SJSA1 (cell line): ENCODE measurements around the gene ST6GALNAC3. TPM values are rescaled to one million over a fixed set of nuclear protein-coding genes. Genes with fewer than 3 reads are reported as not detected.

Source experiments
- DNase-seq, 2 experiments: peaks; one replicate each; pipeline ENCODE4 v3.0.0-alpha.2; 2015 to 2020; ENCODE audit warnings: low spot score in 2 of 2, low read depth in 1 of 2
- H3K27ac ChIP-seq: fragments of 250-450 bp; sonication (Bioruptor Pico); 2 replicates; pipeline ENCODE4 v1.5.1; 2020; ENCODE audit warnings: mild to moderate bottlenecking, moderate library complexity
- H3K27me3 ChIP-seq: fragments of 250-450 bp; sonication (Bioruptor Pico); replicated peaks from 2 replicates; pipeline ENCODE4 v1.5.1; 2020; ENCODE audit warnings: mild to moderate bottlenecking, moderate library complexity
- H3K36me3 ChIP-seq: fragments of 250-450 bp; sonication (Bioruptor Pico); 2 replicates; pipeline ENCODE4 v1.5.1; 2020; ENCODE audit warnings: mild to moderate bottlenecking
- H3K4me1 ChIP-seq: fragments of 250-450 bp; sonication (Bioruptor Pico); replicated peaks from 2 replicates; pipeline ENCODE4 v1.6.1; 2021; ENCODE audit warnings: mild to moderate bottlenecking
- H3K4me3 ChIP-seq: fragments of 250-450 bp; sonication (Bioruptor Pico); 2 replicates; pipeline ENCODE4 v1.5.1; 2020; ENCODE audit warnings: mild to moderate bottlenecking
- H3K9me3 ChIP-seq: fragments of 250-450 bp; sonication (Bioruptor Pico); replicated peaks from 2 replicates; pipeline ENCODE4 v1.5.1; 2020; ENCODE audit warnings: mild to moderate bottlenecking
- total RNA-seq: library from RNA; depleted of rRNA; stranded (reverse); fragments of >200 nt; shearing (Covaris generic); gene quantifications from 2 replicates; pipeline ENCODE4 v1.2.3, GENCODE V29; 2014

ST6GALNAC3 gene
- total RNA-seq, 1 experiment from 2014 or later: 5.1 TPM

DNA sequence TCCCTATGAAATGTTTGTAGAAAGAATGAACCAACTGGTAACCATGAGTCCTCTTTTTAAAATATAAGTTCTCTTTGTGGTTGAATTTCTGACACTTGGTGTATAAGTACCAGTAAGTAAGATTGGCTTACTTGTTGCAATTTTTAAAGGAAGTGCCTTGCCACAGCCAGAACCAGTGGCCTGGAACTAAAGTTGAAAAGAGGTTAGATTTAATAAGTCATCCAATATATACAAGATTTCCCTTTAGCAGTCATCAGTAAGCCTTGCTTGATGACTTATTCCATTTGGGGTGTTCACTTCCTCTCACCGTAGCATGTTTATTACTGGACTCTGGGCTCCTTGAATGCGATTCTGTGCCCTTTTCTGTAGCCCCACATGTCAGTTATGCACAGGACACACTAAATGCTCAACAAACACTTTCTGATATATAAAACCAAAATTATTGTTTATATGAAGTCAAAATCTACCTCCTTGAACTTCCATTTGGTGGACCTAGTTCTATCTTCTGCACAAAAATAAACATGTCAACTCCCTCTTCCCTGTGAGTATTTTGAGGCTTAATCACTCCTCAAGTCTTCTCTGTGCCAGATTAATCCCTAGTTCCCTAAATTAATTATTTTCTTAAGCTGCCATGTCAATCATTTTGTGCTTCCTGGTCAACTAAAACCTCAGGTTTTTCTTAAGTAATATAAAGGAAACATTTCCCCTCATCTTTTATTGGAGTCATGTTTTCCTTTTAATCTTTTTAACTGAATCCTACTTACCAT lies 218.1 kb downstream of the ST6GALNAC3 start:
- no peak for DNase-seq
- no peaks in the 10 kb centered on the region for H3K27me3 ChIP-seq

DNA sequence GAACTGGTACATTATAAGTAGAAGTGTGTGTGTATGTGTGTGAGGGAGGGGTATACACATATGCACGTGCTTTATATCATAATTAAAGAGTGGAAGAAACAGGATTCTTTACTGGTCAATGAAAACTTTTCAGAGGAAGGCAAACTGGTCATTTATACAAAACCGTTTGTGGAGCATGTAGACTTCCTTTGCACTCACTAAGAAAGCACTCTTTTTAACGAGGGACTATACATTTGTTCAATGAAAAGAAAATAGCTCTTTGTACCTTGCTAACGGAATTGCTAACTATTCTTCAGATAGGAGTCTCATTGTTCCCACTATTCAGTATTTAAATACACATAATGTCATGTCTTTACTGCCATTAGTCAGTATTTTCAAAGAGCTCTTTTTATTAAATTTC lies 219.3 kb downstream of the ST6GALNAC3 start:
- no peak overlapping the region for H3K4me3 ChIP-seq
- H3K27me3 ChIP-seq: no peaks in the 10 kb centered on the region
- H3K27ac ChIP-seq: no peak overlapping the region
- H3K9me3 ChIP-seq: no peaks in the 10 kb centered on the region
- no peak for DNase-seq
- H3K36me3 ChIP-seq: no peaks in the 10 kb centered on the region
- H3K4me1 ChIP-seq: no peaks in the 10 kb centered on the region

More for the DNA sequence above, 218.1 kb downstream of the ST6GALNAC3 start:
- Histone ChIP-seq H3K36me3 (no peaks in the 10 kb centered on the region), H3K9me3 (no peaks in the 10 kb centered on the region), H3K27ac (no peak overlapping the region), H3K4me1 (no peaks in the 10 kb centered on the region), H3K4me3 (no peak overlapping the region)

DNA sequence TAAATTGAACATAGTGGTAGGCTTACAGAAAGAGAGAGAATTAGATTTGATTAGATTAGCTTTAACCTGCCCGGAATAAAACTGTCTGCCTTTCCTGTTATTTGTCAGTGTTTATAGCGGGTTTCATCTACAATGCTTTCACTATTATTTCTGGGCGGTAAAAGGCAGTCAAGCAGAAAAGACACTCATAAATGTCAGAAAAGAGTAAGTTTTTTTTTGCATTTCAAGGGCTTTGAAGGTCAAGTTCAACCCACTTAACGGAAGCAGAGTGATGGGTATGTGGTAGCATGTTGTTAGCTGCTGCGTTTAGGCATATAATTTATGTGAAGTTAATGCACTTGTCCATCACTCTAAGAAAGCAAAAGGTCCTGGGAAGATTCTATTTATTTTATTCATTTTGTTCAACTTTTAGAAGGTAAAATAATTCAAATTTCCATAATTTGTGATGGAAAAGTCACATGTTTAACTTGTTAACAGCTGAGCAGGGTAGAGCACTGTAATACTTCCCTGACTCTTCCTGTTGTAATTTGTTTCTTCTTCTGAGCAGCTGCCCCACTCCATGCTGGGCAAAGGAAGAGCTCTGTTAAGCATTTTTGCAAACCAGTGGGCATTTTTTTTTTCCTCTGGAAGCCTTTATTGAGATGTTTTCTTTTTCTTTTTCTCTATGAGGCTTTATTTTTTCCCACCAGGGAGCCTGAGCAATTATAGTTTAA lies 220.1 kb downstream of the ST6GALNAC3 start:
- H3K27ac ChIP-seq: no peak overlapping the region
- no peaks in the 10 kb centered on the region for H3K4me1 ChIP-seq
- no peak for DNase-seq
- H3K4me3 ChIP-seq: no peak overlapping the region
- H3K9me3 ChIP-seq: no peaks in the 10 kb centered on the region
- no peaks in the 10 kb centered on the region for H3K27me3 ChIP-seq
- H3K36me3 ChIP-seq: no peaks in the 10 kb centered on the region

DNA sequence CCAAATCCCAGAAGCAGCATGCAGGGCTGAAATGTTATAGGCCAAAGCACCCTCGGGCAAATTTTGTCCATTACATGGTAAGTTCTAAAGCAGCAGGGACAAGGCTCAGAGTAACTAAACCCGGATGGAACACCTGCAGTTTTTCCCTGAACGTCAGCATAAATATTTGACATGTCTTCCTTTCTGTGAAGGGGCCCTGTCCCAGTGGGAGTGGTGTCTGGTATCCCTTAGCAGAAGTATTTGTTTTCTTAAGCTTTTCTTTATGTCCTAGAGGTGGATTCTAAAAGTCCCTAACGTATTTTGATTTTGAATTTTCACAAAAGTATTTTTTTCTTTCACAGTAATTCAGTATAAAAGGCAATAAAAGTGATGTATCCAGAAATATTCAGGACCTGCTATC lies 223.9 kb downstream of the ST6GALNAC3 start:
- DNase-seq: no peak
- no peaks in the 10 kb centered on the region for H3K27me3 ChIP-seq
- H3K27ac ChIP-seq: no peak overlapping the region
- H3K4me3 ChIP-seq: no peak overlapping the region
- H3K9me3 ChIP-seq: no peaks in the 10 kb centered on the region
- no peaks in the 10 kb centered on the region for H3K4me1 ChIP-seq
- no peaks in the 10 kb centered on the region for H3K36me3 ChIP-seq

DNA sequence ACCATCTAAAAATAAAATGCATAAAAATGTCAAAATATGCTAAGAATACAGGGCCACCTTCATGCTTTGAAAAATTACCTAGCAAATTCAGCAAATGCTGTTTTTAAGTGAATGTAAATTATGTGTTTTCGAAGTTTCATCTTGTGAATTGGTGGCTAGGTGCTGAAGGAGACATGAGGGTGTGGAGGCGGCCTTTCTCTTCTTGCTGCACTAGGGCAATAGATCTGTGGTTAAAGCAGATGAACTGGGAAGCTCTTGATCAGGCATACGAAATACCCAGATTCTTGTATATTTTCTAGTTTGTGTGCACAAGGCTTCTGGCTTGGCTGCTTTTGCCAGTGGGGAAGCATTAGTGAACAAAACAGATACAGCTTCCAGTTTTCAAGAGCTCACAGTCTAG lies 224.5 kb downstream of the ST6GALNAC3 start:
- H3K9me3 ChIP-seq: no peaks in the 10 kb centered on the region
- no peak overlapping the region for H3K27ac ChIP-seq
- H3K27me3 ChIP-seq: no peaks in the 10 kb centered on the region
- DNase-seq: no peak
- no peaks in the 10 kb centered on the region for H3K36me3 ChIP-seq
- no peaks in the 10 kb centered on the region for H3K4me1 ChIP-seq
- H3K4me3 ChIP-seq: no peak overlapping the region

DNA sequence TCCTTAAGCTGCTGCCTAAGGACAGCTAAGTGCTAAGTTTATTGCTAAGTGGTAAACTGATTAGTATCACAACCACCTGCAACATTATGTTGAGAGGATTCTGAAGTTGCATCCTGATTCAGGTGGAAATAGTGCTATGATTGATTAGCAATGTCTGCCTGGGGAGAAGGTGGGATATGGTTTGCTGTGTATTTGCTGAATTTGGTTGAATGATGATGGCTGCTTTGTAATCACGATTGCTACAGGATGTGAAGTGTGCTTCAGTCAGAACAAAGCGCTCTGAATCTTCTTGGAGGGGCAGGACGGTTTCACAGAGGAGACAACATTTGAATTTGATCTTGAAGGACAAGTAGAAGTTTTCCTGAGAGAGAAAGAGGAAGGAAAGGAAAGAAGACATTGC lies 226.0 kb downstream of the ST6GALNAC3 start:
- Histone ChIP-seq H3K27ac (no peak overlapping the region), H3K4me1 (no peaks in the 10 kb centered on the region), H3K4me3 (no peak overlapping the region), H3K36me3 (no peaks in the 10 kb centered on the region), H3K9me3 (no peaks in the 10 kb centered on the region), H3K27me3 (no peaks in the 10 kb centered on the region)
- no peak for DNase-seq

DNA sequence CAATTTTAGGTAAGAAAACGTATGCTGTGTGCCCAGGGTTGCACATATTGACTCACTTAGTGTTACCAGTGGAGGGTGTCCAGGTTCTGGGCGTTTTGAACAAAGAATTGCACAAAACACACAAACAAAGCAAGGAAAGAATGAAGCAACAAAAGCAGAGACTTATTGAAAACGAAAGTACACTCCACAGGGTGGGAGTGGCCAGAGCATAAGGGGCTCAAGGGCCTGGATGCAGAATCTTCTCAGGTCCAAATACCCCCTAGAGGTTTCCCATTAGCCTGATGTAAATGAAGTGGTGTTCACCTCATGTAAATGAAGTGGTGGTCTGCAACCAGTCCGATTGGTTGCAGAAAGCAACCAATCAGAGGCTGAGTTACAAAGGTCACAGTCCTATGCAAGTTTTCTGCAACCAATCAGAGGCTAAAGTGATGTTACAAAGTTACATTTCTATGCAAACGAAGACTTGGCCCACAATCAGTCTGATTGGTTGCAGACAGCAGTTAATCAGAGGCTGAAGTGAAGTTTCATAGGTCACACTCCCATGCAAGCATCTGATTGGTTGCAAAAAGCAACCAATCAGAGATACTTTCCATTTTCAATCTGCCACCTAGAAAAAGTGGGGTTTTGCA lies 228.3 kb downstream of the ST6GALNAC3 start:
- no peak overlapping the region for H3K27ac ChIP-seq
- H3K4me1 ChIP-seq: no peaks in the 10 kb centered on the region
- no peak overlapping the region for H3K4me3 ChIP-seq
- no peaks in the 10 kb centered on the region for H3K9me3 ChIP-seq
- no peaks in the 10 kb centered on the region for H3K36me3 ChIP-seq
- no peak for DNase-seq
- no peaks in the 10 kb centered on the region for H3K27me3 ChIP-seq

DNA sequence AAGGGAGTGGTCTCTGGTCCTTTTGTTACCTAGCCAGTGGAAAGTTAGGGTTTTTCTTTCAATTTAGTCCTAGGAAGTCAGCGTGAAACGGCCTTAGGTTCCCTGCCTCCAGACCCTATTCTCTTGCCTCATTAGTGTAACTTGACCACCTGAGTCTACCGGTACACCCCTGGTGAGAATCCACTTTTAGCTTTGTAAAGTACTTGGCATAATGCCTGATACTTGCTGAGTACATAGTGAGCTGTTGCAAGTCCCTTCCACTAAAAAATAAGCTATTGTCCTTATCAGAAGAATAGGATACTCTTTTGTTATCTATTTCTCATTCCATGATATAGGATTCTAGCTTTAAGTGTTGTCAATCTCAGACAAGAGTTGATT lies 228.8 kb downstream of the ST6GALNAC3 start:
- H3K4me3 ChIP-seq: no peak overlapping the region
- no peaks in the 10 kb centered on the region for H3K4me1 ChIP-seq
- no peak for DNase-seq
- no peak overlapping the region for H3K27ac ChIP-seq
- no peaks in the 10 kb centered on the region for H3K36me3 ChIP-seq
- no peaks in the 10 kb centered on the region for H3K9me3 ChIP-seq
- no peaks in the 10 kb centered on the region for H3K27me3 ChIP-seq

DNA sequence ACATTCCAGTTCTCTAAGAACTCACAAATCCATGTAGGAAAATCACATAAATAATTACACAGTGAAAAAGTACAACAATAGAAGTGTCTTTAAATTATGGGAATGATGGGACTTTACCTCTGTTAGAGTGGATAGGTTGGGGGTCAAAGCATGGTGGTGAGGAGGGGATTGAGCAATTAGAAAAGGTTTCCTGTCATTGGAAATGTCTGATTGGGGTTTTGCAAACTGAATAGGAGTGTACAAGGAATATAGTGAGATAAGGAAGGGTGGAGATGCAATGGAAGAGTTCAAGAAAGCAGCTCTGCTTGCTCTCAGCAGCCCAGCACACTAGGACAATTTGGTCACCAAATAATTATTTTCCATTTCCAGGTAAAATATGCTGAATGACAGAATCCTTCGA lies 238.8 kb downstream of the ST6GALNAC3 start:
- H3K36me3 ChIP-seq: no peaks in the 10 kb centered on the region; the same call in 1 of the 2 replicates
- DNase-seq: no peak
- H3K9me3 ChIP-seq: no peaks in the 10 kb centered on the region
- no peaks in the 10 kb centered on the region for H3K4me1 ChIP-seq
- no peak overlapping the region for H3K4me3 ChIP-seq
- no peaks in the 10 kb centered on the region for H3K27me3 ChIP-seq
- no peak overlapping the region for H3K27ac ChIP-seq

DNA sequence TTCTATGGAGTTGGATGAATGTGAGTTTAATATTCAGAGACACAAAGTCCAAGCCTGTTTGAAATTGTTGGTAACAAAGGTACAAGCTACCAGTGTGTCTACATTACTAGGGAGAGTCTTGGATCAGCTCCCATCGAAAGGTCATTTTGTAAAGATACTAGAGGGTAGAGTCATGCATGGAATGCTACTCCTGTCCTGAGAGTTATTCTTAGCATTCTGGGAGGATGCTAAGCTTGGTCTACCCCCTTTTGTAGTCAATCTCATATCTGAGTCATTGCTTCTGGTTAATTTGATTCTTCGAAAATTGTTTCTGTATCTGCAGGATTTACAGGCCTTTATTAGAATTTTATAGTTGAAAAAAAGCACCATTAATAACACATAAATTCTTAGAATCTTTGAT lies 240.2 kb downstream of the ST6GALNAC3 start:
- H3K27me3 ChIP-seq: no peaks in the 10 kb centered on the region
- no peaks in the 10 kb centered on the region; the same call in 1 of the 2 replicates for H3K36me3 ChIP-seq
- no peaks in the 10 kb centered on the region for H3K9me3 ChIP-seq
- no peak overlapping the region for H3K4me3 ChIP-seq
- no peak for DNase-seq
- H3K27ac ChIP-seq: no peak overlapping the region
- H3K4me1 ChIP-seq: no peaks in the 10 kb centered on the region

DNA sequence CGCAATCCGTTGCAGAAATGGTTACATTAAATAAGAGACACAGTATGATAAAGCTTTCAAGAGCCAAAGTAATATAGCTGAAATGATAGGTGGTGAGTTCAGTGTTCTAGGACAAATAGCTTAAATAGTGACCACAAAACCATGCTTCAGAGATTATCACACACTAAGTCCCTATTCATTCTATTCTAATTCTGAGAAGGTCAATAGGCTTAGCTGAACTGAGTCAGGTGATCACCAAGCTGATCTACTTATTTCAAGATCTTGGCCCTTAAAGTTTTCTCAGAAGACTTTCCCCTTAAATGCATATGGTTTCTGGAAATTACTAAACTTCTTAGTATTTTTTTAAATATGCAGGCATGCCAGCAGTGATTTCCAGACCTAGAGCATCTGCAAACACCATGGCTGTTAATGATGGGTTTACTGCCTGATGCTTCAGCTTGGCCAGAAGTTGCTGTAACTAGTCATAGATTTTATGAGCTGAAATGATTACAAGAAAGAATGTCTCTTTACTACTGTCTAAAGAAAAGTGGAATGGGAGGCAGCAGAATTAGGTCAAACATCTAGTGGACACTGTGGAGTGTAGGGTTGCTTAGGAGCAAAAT lies 242.9 kb downstream of the ST6GALNAC3 start:
- Histone ChIP-seq H3K4me3 (no peak overlapping the region), H3K4me1 (no peaks in the 10 kb centered on the region), H3K27me3 (no peaks in the 10 kb centered on the region), H3K36me3 (no peaks in the 10 kb centered on the region; the same call in 1 of the 2 replicates), H3K27ac (no peak overlapping the region), H3K9me3 (no peaks in the 10 kb centered on the region)
- no peak for DNase-seq

DNA sequence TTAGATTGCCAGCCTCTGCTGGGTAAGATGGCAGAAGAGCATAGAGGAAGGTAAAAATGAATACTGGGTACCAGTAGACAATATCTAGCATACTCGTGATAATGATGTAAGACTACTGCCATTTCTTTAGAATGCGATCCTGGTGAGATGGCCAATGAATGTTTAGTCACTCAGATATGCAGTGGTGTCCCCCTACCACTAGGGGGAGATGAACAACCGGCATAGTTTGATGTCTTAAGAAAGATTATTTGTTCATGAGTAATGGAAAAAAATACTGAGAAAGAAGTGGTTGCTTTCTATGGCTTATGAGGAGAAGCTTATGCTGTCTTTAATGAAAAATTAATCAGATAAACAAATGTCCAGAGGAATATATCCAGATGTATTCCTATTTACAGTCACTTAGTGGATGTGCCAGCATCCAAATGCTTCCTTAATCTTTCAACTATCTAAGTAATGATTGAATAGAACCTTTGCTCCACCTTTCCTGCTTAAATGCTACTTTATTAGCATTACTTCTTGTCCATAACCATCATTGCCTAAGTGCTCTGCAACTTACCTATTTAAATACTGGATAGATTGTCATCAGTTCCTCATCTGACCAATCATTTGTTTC lies 256.6 kb downstream of the ST6GALNAC3 start:
- no peaks in the 10 kb centered on the region for H3K9me3 ChIP-seq
- DNase-seq: peak in 1 of 2 experiments; percentile 26
- no peaks in the 10 kb centered on the region for H3K4me1 ChIP-seq

DNA sequence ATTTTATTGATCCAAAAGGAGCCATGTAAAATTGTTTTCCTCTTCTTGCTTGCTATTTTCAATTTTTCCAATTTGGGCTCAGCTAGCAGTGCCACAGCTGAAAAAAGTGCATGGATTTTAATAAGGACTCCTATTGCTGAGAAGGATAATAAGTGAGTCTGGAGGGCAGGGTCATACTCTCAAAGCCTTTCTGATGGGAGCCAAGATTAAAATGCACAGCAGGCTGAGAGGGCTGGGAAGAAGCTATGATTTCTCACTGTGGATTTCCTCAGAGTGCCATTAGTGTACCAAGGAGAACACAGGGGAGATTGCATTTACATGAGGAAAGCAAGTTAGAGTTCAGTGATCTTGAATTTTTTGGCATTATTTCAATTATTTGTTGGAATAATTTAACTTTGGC lies 261.3 kb downstream of the ST6GALNAC3 start:
- Histone ChIP-seq H3K36me3 (no peaks in the 10 kb centered on the region), H3K9me3 (no peaks in the 10 kb centered on the region), H3K4me1 (no peaks in the 10 kb centered on the region), H3K27me3 (no peaks in the 10 kb centered on the region), H3K27ac (no peak overlapping the region), H3K4me3 (no peak overlapping the region)
- no peak for DNase-seq

More for the DNA sequence above, 256.6 kb downstream of the ST6GALNAC3 start:
- Histone ChIP-seq H3K27ac (no peak overlapping the region), H3K4me3 (no peak overlapping the region), H3K27me3 (no peaks in the 10 kb centered on the region), H3K36me3 (no peaks in the 10 kb centered on the region)
